ENCODE data around the gene WDFY3. TPM values are rescaled to one million over a fixed set of nuclear protein-coding genes. Genes with fewer than 3 reads are reported as not detected.
"Not testable (repeated sequence)": the region's sequence is repeated elsewhere in the genome, so short reads cannot be mapped to it uniquely, and the experiment has no call there.

The WDFY3 gene
- total RNA-seq, 1 donor from 2014 or later, result 208 TPM

- no peak for DNase-seq
Observed at GRCh38 chr4:84666439-84666838, 300.1 kb downstream of the WDFY3 start.

- not testable (repeated sequence) for DNase-seq
Observed at GRCh38 chr4:84664767-84665166, 301.7 kb downstream of the WDFY3 start.

- no peak for DNase-seq
Observed at GRCh38 chr4:84661191-84661939, 305.1 kb downstream of the WDFY3 start.

GRCh38 chr4:84660606-84661005 is 305.9 kb downstream of the WDFY3 start:
- DNase-seq, result no peak

- no peak for DNase-seq
Observed at GRCh38 chr4:84652478-84652877, 314.0 kb downstream of the WDFY3 start.

- DNase-seq, result no peak
Observed at GRCh38 chr4:84651499-84651898, 315.0 kb downstream of the WDFY3 start.

- DNase-seq, result no peak
Observed at GRCh38 chr4:84648863-84649647, 317.4 kb downstream of the WDFY3 start.

- no peak for DNase-seq
Observed at GRCh38 chr4:84648178-84648577, 318.3 kb downstream of the WDFY3 start.

- no peak for DNase-seq
Observed at GRCh38 chr4:84647312-84647884, 319.1 kb downstream of the WDFY3 start.

- no peak for DNase-seq
Observed at GRCh38 chr4:84644087-84644486, 322.4 kb downstream of the WDFY3 start.

GRCh38 chr4:84639145-84639544 is 327.3 kb downstream of the WDFY3 start:
- no peak for DNase-seq

- DNase-seq, result no peak
Observed at GRCh38 chr4:84638092-84638491, 328.4 kb downstream of the WDFY3 start.

- no peak for DNase-seq
Observed at GRCh38 chr4:84634961-84635360, 331.5 kb downstream of the WDFY3 start.

GRCh38 chr4:84632092-84632491 is 334.4 kb downstream of the WDFY3 start:
- DNase-seq, result no peak

GRCh38 chr4:84631573-84631972 is 334.9 kb downstream of the WDFY3 start:
- DNase-seq, result no peak

- DNase-seq, result no peak
Observed at GRCh38 chr4:84626673-84627072, 339.8 kb downstream of the WDFY3 start.

GRCh38 chr4:84623661-84624060 is 342.8 kb downstream of the WDFY3 start:
- no peak for DNase-seq

GRCh38 chr4:84622959-84623358 is 343.5 kb downstream of the WDFY3 start:
- DNase-seq, result no peak

Small RNAs within 50 kb of the gene (small RNA-seq; reads per million reads assigned to genes)
- gene RN7SL552P (not detected), gene RNU6-469P (not detected)

Data from occipital lobe (tissue), 3 donors.